Cortex of kidney (tissue), 1 donor: ENCODE results near the gene SLC16A12.
"Not testable (repeated sequence)": the region's sequence is repeated elsewhere in the genome, so short reads cannot be mapped to it uniquely, and the experiment has no call there.

ENCODE experiments used
- DNase-seq: peaks from one replicate; lab custom pipeline; 2025; lab: John Stamatoyannopoulos, UW

The SLC16A12 gene

DNA sequence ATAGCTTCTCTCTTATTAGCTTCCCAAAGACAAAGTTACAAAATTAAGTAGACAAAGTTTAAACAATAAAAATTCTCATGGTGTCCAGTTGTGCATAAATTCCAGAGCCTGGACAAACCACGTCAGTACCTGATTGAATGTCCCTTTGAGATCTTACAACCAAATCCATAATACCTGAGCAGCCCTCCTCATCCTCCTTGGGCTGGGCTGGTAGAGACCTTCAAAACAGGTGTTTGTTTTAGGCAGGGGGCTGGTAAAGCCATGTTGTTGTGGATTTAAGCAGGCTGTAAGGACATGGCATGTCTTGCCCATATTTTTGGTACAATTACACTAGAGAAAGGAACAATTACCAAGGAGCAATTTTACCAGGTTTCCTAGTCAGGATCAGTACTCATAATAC, 118.9 kb downstream of the SLC16A12 start:
- no peak for DNase-seq

DNA sequence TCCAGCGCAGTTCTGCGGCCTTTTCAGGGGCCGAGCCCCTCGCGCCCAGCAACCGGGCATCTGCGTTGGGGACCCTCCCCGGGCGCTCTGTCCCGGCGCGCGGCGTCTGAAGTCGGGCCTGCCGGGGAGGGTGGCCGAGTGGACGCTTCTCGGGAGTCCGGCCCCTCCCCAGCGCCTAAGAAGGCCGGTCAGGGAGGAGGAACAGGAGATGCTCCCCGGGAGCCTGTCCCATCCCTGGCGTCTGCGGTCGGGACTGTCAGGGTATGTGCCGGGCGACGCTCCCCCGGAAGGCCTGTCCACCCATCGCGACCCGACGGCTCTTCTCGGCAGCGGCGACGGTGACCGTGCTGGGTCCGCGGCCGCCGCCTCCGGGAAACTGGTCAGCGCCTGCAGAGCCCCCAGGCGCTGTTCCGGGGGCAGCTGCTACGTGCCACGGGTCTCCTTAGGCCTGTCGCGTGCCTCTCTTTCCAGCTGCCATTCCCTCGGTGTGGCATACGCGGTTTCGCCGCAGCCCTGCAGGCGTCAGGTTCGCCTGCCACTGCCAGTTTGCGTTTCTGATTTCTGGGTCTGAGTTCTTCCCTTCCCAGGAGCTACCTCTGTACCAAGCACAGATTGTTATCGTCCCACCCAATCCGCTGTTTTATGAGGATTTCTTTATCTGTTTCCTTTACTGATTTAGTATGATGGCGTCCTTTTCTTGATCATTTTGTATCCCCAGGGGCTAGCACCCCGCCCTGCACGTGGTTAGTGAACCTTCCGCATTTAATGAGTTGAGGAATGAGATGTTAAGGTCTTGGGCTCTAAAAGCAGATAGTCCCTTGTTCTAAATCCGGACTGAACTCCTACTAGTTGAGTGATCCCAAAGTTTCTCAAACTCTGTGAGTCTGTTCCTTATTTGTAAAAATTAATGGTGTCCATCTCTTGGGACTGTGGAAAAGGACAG, 120.2 kb downstream of the SLC16A12 start:
- DNase-seq, result no peak

DNA sequence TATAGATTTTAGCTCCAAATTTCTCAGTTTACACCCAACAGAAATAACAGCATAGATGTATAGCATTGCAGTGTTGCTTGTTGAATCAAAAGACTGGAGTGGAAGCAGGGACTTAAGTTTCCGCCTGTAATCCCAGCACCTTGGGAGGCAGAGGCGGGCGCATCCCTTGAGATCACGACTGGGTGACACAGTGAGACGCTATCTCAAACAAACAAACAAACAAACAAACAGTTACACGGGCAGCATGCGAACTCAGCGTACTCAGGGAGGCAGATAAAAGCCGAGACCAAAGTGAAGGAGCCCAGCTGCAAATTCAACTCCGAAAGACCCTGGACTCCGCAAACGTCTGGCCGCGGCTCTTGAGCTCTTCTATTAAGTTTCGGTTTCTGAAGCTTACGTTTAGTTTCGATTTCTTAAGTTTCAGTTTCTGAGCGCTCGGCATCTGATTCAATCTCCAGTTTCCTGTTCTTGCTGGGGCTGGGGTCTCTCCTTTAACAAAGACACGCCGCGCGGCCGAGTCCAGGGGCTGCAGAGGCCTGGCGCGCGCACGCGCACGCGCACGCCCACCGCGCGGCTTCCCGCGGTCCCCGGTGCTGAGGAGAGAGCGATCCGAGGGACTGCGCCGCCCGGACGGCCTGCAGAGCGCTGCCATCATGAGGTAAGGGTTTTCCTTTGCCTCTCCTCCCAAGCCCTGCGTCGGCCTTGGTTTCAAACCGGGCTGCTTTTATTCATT, 121.1 kb downstream of the SLC16A12 start, which contains the start of gene IFIT5:
TSS of gene IFIT5 (plus strand) at position 423 of the 733 bp plus-strand sequence. CDS start at position 654, 231 bp downstream.
- no peak for DNase-seq

DNA sequence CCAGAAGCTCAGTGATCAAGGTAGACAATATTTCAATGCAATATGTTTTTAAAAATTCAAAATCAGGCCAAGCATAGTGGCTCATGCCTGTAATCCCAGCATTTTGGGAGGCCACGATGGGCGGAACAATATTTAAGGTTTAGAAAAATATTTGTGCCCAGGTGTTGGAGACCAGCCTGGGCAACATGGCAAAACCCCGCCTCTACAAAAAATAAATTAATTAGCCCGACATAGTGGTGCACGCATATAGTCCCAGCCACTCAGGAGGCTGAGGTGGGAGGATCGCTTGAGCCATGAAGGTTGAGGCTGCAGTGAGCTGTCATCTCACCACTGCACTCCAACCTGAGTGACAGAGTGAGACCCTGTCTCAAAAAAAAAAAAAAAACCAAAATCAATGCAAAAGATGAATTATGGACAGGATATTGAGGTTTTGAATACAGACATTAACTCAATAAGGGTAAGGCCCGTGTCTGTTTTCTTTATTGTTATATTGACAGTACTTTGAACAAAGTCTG, 121.9 kb downstream of the SLC16A12 start:
- DNase-seq, result no peak

GRCh38 chr10:89412276-89412675, 123.1 kb downstream of the SLC16A12 start:
- DNase-seq, result not testable (repeated sequence)

GRCh38 chr10:89411135-89411534, 124.3 kb downstream of the SLC16A12 start:
- DNase-seq, result not testable (repeated sequence)

DNA sequence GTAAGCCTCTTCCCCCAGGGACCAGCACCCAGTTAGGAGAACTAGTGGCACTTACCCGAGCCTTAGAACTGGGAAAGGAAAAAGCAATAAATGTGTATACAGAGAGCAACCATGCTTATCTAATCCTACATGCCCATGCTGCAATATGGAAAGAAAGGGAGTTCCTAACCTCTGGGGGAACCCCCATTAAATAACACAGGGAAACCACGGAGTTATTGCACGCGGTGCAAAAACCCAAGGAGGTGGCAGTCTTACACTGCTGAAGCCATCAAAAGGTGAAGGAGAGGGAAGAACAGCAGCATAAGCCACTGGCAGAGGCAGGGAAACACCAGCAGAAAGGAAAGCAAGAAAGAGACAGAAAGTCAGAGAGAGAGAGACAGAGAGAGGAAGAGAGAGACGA, 124.8 kb downstream of the SLC16A12 start:
- DNase-seq, result not testable (repeated sequence)

DNA sequence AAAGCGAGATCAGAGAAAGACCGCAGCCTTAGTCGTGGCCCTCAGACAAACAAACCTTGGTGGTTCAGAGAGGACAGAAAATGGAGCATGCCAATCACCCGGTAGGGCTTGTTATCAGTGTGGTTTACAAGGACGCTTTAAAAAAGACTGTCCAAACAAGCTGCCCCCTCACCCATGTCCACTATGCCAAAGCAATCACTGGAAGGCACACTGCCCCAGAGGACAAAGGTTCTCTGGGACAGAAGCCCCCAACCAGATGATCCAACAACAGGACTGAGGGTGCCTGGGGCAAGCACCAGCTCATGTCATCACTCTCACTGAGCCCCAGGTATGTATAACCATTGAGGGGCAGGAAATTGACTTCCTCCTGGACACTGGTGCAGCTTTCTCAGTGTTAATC, 126.1 kb downstream of the SLC16A12 start:
- not testable (repeated sequence) for DNase-seq

DNA sequence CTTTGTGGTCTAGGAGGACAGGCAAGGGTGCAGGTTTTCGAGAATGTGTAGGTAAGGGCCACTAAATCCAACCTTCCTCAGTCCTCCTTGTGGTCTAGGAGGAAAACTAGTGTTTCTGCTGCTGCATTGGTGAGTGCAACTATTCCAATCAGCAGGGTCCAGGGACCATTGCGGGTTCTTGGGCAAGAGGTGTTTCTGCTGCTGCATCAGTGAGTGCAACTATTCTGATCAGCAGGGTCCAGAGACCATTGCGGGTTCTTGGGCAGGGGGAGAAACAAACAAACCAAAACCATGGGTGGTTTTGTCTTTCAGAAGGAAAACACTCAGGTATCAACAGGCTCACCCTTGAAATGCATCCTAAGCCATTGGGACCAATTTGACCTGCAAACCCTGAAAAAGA, 127.6 kb downstream of the SLC16A12 start:
- not testable (repeated sequence) for DNase-seq

GRCh38 chr10:89406178-89406577, 129.2 kb downstream of the SLC16A12 start:
- not testable (repeated sequence) for DNase-seq

DNA sequence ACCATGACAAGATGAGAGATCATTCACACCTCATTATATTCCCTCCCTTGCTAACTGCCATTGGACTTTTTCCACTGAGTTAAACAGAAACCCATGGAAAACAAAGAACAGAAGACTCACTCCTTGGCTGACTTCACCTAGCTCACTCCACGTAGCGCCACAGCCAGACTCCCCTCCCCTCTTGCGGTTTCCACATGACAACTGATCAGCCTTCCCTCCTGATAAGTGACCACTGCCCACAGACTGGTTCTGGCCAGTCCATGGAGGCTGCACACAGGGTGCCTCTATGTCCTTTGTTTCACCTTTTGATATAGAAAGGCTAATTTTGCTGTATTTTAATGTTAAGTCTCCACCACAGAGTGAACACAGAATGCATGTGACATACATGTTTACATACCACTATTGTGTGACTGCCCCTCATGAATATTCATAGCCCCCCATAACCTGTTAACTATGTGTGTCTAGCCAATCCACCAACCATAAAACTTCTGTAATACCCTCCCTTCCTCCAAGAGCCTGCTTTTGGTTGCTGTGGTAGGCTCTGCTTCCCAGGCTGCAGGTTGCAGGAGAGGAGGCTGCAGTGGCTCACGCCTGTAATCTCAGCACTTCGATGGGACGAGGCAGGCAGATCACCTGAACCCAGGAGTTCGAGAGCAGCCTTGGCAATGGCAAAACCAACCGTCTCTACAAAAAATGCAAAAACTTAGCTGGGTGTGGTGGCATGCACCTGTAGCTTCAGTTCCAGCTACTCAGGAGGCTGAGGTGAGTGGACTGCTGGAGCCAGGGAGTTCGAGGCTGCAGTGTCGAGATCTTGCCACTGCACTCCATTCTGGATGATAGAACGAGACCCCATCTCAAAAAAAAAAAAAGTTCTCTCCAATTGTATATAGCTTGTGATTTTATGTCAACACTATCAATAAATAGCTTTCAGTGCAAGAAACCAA, 131.0 kb downstream of the SLC16A12 start:
- no peak for DNase-seq

DNA sequence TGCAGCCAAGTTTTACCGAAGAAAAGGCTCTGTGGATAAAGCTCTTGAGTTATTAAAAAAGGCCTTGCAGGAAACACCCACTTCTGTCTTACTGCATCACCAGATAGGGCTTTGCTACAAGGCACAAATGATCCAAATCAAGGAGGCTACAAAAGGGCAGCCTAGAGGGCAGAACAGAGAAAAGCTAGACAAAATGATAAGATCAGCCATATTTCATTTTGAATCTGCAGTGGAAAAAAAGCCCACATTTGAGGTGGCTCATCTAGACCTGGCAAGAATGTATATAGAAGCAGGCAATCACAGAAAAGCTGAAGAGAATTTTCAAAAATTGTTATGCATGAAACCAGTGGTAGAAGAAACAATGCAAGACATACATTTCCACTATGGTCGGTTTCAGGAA, 132.4 kb downstream of the SLC16A12 start:
- DNase-seq, result no peak

- no peak for DNase-seq
These were observed 135.4 kb downstream of the SLC16A12 start for GRCh38 chr10:89399956-89400355.

DNA sequence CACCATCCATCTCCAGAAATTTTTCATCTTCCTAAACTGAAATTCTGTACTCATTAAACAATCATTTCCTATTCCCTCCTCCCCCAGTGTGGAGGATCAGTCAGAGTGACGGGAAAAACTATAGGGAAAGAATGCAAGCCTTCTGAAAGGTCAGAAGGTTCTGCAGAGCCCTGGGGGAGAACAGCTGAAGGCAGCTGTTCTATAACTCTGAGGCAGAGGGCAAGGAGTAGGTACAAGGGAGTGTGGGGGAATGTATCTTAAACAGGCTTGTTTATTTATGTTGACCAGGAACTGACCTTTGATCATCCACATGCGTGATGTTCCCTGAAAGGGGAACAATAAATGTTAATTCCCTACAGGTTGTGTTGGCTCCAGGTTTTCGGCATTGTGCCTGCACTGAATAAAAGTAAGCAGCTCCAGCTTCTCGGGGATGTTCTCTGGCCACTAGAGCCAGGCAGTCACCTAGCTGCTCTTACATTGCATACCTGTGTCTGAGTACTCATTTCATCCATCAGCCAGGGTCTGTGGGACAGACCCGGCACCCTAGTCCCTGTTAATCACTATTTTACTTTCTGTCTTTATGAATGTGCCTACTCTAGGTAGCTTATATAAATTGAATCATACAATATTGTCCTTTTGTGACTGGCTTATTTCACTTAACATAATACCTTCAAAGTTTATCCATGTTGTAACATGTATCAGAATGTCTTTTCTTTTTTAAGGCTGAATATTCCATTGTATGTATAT, 137.2 kb downstream of the SLC16A12 start:
- DNase-seq, result no peak

- no peak for DNase-seq
These were observed 140.3 kb downstream of the SLC16A12 start for GRCh38 chr10:89395141-89395540.

DNA sequence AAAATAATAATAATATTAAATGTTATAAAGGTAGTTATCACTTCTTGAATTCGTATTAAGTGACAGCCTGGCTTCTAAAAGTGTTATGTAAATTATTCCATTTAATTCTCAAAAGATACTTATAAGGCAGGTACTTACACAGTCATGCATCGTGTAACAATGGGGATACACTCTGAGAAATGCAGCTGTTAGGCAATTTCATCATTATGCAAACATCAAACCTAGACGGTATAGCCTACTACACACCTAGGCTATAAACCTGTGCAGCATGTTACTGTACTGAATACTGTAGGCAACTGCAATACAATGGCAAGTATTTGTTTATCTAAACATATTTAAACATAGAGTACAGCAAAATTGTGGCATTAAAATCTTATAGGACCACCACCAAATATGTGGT, 141.5 kb downstream of the SLC16A12 start:
- DNase-seq, result no peak

DNA sequence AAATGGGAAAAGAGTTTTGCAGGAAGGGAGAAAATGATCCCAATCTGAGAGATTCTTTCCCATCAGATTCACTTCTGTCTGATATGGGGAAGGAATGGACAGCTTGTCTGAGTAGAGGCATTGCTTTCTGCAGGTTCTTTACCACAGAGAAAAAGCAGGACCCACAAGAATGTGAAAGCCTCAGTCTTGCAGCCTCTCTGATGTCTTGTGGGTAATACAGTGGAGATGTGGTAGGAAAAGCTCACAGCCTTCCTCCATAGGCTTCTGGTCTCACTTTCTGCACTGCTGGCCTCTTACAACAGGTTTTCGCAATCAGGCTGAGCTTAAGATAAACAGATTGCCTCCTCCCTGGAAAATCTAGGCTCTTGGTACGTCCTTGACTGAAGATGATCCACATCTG, 142.4 kb downstream of the SLC16A12 start:
- DNase-seq, result no peak

DNA sequence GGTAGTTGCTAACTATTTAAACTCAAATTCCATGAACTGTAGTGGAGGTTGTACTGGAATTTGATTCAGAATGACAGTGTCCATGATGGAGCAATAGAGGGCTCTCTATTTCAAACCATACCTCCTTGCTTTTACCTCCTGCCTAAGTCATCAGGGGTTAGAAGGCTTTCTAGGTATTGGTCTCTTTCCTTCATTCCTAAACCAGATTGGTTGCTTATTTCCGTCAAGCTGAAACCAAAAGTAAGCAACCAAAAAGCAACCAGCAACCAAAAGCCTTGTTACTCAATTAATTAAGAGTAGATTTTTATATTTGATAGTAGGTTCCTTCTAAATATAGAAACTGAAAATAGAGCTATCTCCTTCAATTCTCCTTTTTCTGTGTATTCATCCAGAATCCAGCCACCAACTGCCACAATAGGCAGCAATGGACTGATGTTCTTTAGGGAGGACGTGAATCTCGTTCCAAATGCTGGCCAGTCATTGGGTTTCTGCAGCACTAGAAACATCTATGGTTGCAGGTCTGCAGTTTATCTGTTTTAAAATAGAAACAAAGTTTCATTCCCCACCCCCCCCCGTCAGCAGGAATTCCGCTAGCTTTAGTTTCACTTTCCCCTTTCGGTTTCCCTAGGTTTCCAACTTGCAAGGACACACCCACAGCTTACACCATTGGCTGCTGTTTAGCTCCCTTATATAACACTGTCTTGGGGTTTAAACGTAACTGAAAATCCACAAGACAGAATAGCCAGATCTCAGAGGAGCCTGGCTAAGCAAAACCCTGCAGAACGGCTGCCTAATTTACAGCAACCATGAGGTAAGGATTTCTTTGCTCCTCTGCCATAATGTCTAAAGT, 143.3 kb downstream of the SLC16A12 start, which contains the start of gene IFIT1:
TSS of gene IFIT1 (plus strand) at position 717 of the 850 bp plus-strand sequence. CDS start at position 807, 90 bp downstream.
- no peak for DNase-seq

- DNase-seq, result not testable (repeated sequence)
These were observed 144.2 kb downstream of the SLC16A12 start for GRCh38 chr10:89391226-89391576.
